H1 (cell line): ENCODE data around the gene SORBS1. TPM values are rescaled to one million over a fixed set of nuclear protein-coding genes. Genes with fewer than 3 reads are reported as not detected.

Experiments used
- EZH2 ChIP-seq: fragments of 200-600 bp; sonication (generic); IDR thresholded peaks from 2 replicates; pipeline ENCODE4 v1.7.1; 2012; ENCODE audit warnings: low read depth, mild to moderate bottlenecking, moderate library complexity, low read length, inconsistent platforms; ENCODE audit not compliant: severe bottlenecking
- KDM5A ChIP-seq: fragments of 200-600 bp; IDR thresholded peaks from 2 replicates; pipeline ENCODE4 v1.7.1; 2012; ENCODE audit warnings: mild to moderate bottlenecking, low read length, inconsistent platforms, mixed read lengths
- MAFK ChIP-seq: IDR thresholded peaks from 2 replicates; pipeline ENCODE4 v1.6.1; 2012; ENCODE audit warnings: low read depth, mild to moderate bottlenecking, improper control_type of control experiment, low read length
- NANOG ChIP-seq: IDR thresholded peaks from 2 replicates; pipeline ENCODE4 v1.6.1; 2011; ENCODE audit warnings: low read length, low read depth, mild to moderate bottlenecking, inconsistent platforms; ENCODE audit not compliant: insufficient read depth, poor library complexity, severe bottlenecking
- PHF8 ChIP-seq: fragments of 200-600 bp; sonication (generic); conservative IDR thresholded peaks from 2 replicates; pipeline ENCODE4 v1.7.1; 2012; ENCODE audit warnings: low read depth, mild to moderate bottlenecking, inconsistent platforms, low read length, moderate library complexity
- POLR2AphosphoS5 ChIP-seq: IDR thresholded peaks from 2 replicates; pipeline ENCODE4 v1.6.1; 2011; ENCODE audit warnings: low read depth, low read length
- RBBP5 ChIP-seq: IDR thresholded peaks from 2 replicates; pipeline ENCODE4 v1.7.1; 2012; ENCODE audit warnings: low read depth, mild to moderate bottlenecking, inconsistent platforms, low read length, moderate library complexity, borderline replicate concordance
- ZNF274 ChIP-seq: IDR thresholded peaks from 2 replicates; pipeline ENCODE4 v1.7.0; 2012; ENCODE audit warnings: low read length, borderline replicate concordance; ENCODE audit errors: extremely low read depth
- polyA plus RNA-seq, 7 experiments: library from polyadenylated mRNA; depleted of rRNA in 3 of 7; stranded (reverse) in 5 of 7; unstranded in 2 of 7; fragments of >200 nt in 5 of 7; fragments of 200-250 nt in 2 of 7; gene quantifications; 1 replicate in 5 of 7; 2 replicates in 1 of 7; 4 replicates in 1 of 7; pipeline versions ENCODE4 v1.2.1 to v1.2.3, GENCODE V29; 2011 to 2013; ENCODE audit warnings: missing spikeins in 2 of 7, mixed read lengths in 2 of 7
- total RNA-seq: library from RNA; stranded (reverse); fragmentation: NEBNext Ultra II Directional; extraction: Animal tissue kit (Norgen Biotek cat#: 25700); gene quantifications from 2 replicates; pipeline ENCODE4 v1.2.1, GENCODE V29; 2021
- TF ChIP-seq, protein P1 (sequence below): fragments of 300-600 bp; sonication (generic); IDR thresholded peaks from 2 replicates; pipeline ENCODE4 v1.7.1; 2012; ENCODE audit warnings: low read length, moderate library complexity, mild to moderate bottlenecking, inconsistent platforms; ENCODE audit not compliant: insufficient replicate concordance
- TF ChIP-seq, protein P2 (sequence below): IDR thresholded peaks from 2 replicates; pipeline ENCODE4 v1.6.1; 2011; ENCODE audit warnings: low read length, improper control_type of control experiment

Gene SORBS1
- total and polyA plus RNA-seq, 2 of the 8 experiments (the other 6 are each of a cell fraction or from before 2014, with no cell fraction given) = 16.0 to 35.0 TPM

DNA sequence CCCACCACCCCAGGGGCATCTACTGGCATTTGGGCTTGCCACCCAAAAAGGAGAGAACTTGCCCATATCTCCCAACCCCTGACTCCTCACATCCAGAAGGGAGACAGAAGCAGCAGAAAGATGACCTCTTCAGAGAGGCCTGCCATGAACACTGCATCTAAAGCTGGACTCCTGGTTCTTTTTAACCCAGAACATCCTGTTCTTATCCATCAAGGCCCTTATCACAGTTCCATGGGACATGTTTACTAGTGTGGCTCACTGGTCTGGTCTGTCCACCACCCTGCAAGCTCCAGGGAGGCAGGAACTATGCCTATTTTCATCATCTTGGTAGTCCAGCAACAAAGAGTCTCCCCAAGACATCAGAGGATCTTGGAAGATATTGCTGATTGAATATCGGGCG, 155.5 kb downstream of the SORBS1 start (continued):
- TF ChIP-seq, protein P1, sequence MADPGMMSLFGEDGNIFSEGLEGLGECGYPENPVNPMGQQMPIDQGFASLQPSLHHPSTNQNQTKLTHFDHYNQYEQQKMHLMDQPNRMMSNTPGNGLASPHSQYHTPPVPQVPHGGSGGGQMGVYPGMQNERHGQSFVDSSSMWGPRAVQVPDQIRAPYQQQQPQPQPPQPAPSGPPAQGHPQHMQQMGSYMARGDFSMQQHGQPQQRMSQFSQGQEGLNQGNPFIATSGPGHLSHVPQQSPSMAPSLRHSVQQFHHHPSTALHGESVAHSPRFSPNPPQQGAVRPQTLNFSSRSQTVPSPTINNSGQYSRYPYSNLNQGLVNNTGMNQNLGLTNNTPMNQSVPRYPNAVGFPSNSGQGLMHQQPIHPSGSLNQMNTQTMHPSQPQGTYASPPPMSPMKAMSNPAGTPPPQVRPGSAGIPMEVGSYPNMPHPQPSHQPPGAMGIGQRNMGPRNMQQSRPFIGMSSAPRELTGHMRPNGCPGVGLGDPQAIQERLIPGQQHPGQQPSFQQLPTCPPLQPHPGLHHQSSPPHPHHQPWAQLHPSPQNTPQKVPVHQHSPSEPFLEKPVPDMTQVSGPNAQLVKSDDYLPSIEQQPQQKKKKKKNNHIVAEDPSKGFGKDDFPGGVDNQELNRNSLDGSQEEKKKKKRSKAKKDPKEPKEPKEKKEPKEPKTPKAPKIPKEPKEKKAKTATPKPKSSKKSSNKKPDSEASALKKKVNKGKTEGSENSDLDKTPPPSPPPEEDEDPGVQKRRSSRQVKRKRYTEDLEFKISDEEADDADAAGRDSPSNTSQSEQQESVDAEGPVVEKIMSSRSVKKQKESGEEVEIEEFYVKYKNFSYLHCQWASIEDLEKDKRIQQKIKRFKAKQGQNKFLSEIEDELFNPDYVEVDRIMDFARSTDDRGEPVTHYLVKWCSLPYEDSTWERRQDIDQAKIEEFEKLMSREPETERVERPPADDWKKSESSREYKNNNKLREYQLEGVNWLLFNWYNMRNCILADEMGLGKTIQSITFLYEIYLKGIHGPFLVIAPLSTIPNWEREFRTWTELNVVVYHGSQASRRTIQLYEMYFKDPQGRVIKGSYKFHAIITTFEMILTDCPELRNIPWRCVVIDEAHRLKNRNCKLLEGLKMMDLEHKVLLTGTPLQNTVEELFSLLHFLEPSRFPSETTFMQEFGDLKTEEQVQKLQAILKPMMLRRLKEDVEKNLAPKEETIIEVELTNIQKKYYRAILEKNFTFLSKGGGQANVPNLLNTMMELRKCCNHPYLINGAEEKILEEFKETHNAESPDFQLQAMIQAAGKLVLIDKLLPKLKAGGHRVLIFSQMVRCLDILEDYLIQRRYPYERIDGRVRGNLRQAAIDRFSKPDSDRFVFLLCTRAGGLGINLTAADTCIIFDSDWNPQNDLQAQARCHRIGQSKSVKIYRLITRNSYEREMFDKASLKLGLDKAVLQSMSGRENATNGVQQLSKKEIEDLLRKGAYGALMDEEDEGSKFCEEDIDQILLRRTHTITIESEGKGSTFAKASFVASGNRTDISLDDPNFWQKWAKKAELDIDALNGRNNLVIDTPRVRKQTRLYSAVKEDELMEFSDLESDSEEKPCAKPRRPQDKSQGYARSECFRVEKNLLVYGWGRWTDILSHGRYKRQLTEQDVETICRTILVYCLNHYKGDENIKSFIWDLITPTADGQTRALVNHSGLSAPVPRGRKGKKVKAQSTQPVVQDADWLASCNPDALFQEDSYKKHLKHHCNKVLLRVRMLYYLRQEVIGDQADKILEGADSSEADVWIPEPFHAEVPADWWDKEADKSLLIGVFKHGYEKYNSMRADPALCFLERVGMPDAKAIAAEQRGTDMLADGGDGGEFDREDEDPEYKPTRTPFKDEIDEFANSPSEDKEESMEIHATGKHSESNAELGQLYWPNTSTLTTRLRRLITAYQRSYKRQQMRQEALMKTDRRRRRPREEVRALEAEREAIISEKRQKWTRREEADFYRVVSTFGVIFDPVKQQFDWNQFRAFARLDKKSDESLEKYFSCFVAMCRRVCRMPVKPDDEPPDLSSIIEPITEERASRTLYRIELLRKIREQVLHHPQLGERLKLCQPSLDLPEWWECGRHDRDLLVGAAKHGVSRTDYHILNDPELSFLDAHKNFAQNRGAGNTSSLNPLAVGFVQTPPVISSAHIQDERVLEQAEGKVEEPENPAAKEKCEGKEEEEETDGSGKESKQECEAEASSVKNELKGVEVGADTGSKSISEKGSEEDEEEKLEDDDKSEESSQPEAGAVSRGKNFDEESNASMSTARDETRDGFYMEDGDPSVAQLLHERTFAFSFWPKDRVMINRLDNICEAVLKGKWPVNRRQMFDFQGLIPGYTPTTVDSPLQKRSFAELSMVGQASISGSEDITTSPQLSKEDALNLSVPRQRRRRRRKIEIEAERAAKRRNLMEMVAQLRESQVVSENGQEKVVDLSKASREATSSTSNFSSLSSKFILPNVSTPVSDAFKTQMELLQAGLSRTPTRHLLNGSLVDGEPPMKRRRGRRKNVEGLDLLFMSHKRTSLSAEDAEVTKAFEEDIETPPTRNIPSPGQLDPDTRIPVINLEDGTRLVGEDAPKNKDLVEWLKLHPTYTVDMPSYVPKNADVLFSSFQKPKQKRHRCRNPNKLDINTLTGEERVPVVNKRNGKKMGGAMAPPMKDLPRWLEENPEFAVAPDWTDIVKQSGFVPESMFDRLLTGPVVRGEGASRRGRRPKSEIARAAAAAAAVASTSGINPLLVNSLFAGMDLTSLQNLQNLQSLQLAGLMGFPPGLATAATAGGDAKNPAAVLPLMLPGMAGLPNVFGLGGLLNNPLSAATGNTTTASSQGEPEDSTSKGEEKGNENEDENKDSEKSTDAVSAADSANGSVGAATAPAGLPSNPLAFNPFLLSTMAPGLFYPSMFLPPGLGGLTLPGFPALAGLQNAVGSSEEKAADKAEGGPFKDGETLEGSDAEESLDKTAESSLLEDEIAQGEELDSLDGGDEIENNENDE = no peak
- TF ChIP-seq NANOG (no peak), EZH2 (no peak), MAFK (no peak), KDM5A (no peak), RBBP5 (no peak), PHF8 (no peak), ZNF274 (no peak), POLR2AphosphoS5 (no peak)
- TF ChIP-seq, protein P2, sequence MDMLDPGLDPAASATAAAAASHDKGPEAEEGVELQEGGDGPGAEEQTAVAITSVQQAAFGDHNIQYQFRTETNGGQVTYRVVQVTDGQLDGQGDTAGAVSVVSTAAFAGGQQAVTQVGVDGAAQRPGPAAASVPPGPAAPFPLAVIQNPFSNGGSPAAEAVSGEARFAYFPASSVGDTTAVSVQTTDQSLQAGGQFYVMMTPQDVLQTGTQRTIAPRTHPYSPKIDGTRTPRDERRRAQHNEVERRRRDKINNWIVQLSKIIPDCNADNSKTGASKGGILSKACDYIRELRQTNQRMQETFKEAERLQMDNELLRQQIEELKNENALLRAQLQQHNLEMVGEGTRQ = no peak
